ENCODE data around the gene GLDC.
A peak's percentile ranks its signal among the peaks of the same experiment; 100 is the strongest.

Gene GLDC

DNA sequence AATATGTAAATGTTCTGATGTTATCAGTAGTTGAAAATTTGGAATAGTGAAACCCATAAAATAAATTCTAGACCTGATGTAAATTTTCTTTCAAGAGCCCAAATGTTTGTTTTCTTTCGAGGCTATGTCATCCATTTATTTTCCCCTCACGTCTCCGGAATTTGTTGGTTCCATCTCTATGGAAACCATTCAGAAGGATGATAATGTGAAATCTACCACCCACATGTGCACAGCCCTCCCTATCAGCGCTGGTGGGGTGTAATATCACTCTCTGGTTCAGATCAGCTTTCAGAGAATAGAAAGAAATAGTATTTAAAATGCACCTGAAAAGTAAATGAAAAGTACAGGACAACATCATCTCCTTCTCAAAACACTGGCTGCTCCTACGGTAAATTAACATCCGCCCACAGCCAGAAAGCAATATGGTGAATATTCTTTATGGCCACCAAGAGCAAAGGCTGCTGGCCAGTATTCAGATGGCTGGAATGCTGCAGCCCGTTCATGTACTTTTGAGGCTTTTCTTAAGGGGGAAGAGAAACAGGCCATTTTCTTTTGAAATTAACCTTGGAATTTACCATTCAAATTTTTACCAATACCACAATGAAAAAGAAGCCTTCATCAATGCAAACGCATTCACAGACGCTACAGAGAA, 28.5 kb downstream of the GLDC start:
- DNase-seq, result no peak

DNA sequence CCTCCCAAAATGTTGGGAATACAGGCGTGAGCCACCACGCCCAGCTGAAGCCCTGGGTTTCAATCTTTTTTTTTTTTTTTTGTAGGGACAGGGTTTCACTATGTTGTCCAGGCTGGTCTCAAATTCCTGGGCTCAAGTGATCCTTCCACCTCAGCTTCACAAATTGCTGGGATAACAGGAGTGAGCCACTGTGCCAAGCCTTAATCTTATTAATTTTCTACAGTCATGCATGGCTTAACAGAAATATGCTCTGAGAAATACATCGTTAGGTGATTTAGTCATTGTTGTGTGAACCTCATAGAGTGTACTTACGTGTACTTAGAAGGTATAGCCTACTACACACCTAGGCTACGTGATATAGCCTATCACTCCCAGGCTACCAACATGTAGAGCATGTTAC, 31.0 kb downstream of the GLDC start:
- no peak for DNase-seq

DNA sequence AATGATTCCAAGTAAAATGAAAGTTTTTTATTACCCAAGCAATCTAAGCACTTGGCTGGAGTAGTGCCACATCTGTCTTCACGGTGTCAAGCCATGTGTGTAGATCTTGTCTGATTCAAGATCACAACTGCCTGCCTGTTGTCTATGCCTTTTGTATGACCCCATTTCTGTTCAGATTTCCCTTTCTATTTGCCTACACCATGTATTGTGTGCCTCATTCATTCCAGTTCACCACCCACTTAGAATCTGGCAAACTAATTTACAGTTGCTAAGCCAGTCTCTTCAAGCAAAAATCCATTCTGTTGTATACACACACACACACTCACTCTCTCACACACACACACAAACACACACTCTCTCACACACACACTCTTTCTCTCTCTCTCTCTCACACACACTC, 33.7 kb downstream of the GLDC start:
- DNase-seq, result no peak

DNA sequence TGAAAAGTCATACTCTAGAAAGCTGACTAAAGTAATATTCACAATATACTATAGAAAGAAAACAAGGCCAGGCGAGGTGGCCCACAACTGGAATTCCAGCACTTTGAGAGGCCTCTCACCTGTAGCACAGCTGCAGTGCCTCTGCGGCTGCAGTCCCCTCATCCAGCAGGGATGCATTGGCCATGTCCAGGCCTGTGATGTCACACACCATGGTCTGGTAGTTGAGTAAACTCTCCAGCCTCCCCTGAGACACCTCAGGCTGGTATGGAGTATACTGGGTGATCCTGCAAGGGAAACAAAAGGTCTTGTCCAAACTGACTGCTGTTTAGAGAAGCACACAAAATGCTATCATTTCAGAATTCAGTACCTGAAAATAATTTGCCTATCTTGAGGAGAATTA, 35.5 kb downstream of the GLDC start:
- DNase-seq, result no peak

DNA sequence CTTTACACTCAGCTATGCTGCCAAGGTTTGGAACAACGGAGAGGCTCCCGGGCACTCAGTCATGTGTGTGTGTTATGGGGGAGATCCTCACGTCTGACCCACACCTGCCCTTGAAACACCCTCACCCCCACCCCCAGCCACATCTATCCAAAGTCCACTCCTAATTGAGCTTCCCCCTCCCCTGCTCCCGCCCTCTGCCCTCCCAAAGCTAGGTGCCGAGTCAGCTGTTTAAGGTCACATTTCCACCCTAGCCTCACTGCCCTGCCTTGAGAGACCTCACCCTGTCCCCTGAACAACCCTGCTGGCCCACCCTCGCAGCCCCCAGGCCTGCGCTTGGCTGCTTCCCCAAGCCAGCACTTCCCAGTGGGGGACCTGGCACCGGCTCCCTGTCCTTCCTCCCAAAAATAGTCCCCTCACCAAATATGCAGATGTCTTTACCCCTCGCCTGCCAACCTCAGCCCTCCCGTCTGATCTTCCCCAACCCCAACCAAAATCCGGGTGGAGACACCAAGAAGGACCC, 36.0 kb downstream of the GLDC start:
- DNase-seq, result no peak

DNA sequence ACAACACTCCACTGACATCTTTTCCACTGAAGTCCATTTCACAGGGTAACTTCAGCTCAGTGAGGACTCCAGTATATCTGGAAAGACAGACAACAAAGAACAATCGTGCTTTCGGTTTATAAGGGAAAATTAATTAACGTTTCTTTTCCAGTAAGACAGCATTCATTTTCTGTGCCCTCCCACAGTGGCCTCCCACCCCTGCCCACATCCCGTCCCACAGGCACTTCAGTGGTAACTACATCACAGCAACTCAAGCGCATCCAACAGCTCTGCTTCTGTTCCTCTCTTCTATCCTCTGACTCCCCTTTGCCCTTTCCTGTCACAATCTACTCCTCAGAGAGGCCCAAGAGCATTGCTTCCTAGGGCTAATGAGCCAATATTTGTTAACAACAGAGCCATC, 40.3 kb downstream of the GLDC start:
- DNase-seq, result no peak

DNA sequence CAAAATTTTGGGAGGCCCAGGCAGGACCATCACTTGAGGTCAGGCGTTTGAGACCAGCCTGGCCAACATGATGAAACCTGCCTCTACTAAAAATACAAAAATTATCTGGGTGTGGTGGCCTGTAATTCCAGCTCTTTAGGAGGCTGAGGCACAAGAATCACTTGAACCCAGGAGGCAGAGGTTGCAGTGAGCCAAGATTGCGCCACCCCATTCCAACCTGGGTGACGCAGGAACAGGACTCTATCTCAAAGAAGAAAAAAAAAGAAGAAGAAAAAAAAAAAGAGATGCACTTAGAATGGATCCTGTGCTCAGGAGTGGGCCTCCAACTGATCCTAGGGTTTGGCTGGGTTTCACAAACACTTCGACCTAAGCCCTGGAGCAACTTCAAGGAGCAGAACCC, 45.1 kb downstream of the GLDC start:
- no peak for DNase-seq

DNA sequence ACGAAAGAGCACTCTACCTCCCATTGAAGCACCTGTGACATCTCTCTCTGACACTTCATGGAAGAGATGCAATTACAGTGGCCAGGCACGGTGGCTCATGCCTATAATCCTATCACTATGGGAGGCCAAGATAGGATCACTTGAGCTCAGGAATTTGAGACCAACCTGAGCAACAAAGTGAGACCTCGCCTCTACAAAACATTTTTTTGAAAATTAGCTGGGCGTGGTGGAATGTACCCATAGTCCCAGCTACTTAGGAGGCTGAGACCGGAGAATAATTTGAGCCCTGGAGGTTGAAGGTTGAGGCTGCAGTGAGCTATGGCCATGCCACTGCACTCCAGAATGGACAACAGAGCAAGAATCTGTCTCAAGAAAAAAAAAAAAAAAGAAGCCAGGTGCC, 45.5 kb downstream of the GLDC start:
- DNase-seq, result no peak

DNA sequence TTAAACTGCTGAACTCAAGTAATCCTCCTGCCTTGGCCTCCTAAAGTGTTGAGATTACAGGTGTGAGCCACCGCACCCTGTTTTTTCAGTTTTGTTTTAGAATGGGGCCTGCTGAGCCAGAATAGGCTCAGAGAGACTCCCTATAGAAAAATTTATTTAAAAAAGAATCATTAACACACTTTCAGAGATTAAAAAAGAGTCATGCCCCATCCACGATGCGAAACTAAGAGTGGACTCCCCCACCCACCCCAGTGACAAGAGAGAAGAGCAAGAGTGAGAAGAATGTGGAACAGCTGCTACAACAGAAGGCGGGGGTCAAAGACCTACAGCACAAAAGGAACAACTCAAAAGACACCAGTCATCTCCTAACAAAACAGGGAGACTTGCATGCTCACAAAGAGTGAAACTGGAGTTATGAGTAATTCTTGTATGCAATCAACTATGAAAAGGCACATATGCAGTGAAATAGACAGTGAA, 47.2 kb downstream of the GLDC start:
- DNase-seq, result no peak

DNA sequence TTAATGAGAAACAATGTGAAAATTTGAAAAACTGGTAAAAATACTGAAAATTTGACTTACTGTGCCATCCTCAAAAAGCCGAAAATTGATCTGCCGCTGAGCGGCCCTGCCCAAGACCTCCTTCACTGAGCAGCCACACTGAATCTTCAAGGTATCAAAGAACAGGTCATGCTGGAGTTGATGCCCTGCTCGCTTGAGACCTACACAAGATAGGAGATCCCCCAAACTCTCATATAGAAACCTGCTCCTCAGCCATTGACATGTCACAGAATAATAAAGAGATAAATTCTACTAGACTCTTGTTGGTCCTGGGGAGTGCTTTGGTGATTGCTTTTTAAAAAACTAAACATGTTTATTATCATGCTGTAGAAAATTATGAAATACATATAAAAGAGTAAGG, 52.7 kb downstream of the GLDC start:
- no peak for DNase-seq

DNA sequence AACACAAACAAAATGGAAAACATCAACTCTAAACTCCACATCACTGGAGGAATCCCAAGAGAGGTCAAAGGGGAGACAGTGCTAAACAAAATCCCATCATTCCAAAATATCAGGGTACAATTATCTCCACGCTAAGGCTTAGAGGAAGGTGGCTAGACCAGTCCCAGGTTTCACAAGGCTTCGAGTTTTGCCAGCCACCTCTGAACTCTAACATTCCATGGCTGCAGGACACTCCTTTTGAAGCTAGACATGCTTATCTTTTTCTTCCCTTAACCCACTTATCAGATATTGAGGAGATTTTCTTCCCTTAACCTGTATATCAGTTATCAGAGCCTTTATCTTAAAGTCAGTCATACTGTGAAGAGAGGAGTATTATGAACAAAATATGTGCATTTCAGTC, 53.3 kb downstream of the GLDC start:
- no peak for DNase-seq

DNA sequence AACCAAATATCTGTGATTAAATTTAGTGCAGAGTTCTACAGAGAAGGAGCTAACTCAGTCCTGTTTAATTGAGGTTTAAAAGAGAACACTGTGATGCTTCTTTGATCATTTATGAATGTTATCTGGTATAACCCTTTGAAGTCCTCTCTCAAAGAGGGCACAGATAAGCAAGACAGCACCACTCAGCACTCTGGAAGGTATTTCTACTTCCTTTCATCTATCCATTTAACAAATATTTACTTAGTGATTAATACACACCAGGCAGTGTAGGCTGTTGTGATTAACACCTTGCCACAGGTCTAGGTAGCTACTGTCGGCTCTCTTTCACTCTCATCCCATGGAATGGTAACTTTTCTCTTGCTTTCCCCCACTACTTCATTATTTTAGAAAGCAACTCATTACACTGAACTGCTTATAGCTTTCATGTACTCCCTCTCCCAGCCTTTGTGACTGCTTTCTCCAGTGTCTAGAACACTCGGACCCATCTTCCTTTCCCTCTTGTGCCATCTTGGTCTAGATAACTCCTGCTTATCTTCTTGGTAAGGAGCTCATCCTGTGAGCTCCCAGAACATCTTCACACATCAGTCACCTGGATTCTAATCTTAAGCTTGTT, 54.7 kb downstream of the GLDC start:
- DNase-seq, result no peak

DNA sequence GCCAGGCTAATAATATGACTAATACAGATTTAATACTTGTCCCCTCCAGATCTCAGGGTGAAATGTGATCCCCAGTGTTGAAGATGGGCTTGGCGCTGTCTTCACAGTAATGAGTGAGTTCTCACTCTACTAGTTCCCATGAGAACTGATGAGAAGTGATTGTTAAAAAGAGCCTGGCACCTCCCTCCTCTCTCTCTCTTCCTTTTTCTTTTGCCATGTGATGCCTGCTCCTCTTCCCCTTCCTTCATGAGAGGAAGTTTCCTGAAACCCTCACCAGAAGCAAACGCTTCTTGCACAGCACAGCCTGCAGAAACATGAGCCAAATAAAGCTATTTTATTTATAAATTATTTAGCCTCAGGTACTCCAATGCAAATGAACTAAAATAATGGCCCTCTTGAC, 55.2 kb downstream of the GLDC start:
- DNase-seq, result no peak

DNA sequence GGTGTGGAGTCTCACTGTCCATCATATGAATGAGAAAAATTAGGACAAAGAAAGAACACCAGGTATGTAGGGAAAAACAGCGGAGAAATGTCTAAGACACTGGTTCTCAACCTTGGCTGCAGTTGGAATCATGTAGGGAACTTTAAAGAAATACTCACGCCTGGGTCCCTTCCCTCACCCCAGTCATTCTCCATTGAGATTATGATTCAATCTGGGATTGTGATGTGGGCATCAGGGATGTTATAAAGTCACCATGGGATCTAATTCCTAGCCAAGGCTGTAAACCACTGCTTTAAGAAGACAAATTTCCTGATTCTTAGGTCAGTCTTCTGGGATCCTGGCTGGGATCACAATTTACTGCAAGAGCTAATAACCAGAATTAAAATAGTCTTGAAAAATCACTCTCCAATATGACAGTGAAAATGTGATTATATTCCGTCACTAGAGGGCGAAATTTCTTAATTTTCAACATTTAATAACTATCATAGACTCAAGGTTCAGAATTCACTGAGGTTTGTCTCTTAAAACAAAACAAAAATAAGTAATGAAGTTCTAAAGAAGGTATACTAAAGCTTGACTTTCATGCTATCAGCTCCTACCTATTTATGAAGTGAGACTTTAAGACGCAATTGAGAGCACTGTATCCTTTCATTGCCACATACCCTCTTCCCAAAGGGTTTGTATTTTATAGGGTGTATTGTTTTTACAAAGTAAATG, 60.5 kb downstream of the GLDC start:
- DNase-seq, result no peak

DNA sequence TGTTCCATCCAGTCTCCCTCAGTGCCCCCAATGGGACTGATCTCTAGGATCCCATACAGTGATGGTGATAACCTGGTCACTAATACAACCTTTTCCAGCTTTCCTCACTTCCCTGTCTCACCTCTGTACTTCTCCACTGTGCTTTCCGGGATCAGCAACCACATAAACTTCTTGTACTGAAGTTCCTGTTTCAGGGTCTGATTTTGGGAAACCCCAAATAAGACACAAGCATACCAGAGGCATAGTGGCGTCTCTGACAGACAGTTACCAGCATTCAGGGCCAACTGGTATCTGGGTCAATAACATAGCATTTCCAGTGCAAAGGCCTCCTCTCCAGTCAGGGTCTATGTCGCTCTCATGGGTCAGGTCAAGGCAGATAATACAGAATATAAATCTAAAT, 64.3 kb downstream of the GLDC start:
- DNase-seq, result no peak

DNA sequence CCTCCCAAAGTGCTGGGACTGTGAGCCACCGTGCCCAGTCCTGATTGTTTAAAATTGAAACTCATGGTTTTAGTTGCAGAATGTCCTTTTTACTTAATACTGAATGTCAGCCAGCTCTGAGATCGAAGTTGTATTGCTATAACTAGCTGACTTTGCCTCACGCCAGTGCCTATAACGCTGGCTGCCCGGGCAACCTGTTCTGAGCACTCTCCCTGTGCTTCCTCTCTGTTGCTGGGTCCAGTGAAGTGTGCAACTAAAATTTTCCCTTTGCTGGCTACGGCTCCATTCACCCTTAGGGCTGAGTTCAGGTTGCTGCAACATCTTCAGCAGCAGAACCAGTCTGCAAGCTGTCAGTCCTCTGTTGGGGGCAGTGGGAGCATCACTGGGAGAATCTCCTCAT, 65.9 kb downstream of the GLDC start:
- no peak for DNase-seq

DNA sequence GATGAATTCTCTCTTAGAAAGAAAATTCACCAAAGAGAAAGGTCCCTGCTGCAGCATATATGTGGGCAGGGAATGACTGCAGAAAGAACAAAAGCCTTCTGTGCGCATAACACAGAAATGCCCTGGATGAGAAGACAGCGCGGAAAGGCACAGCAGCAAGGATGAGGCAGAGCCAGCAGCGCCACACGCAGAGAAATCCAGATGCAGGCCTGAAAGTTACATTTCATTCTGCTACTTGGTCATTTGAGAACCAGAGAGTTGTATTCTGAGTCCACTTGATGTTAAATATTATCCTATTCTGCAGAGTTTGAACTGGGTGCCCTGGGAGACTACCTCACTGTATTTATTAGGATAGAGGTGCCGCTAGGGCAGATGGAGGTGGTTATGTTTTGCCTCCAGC, 68.5 kb downstream of the GLDC start:
- DNase-seq, result no peak

DNA sequence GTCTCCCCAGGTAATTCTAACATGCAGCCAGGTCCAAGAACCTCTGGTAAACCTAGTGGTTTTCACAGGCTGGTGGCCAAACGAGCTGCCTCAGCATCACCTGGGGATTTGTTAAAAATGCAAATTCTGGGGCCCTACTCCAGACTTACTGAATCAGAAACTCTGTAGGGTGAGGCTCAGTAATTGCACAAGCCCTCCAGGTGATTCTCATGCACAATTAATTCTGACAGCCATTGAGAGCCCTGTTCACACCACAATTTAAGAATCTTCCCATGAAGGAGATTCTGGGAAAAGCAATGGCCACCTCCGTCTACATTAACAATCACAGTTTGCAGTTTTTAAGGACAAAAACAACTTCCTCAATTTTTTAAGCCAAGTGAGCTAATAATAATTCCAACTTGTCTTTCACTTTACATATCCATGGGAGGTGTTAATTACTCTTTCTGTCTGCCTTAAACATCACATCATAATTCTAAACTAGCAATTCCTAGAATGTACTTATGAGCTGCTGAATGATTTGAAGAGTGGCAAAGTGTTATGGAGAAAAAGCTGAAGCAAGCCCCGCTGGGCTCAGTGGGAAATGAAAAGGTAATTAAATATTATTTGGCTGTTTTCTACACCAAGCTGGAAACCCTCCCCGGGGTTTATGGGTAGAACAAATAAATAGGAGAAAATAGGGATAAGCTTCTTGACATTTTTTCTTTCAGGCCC, 70.0 kb downstream of the GLDC start:
- no peak for DNase-seq

DNA sequence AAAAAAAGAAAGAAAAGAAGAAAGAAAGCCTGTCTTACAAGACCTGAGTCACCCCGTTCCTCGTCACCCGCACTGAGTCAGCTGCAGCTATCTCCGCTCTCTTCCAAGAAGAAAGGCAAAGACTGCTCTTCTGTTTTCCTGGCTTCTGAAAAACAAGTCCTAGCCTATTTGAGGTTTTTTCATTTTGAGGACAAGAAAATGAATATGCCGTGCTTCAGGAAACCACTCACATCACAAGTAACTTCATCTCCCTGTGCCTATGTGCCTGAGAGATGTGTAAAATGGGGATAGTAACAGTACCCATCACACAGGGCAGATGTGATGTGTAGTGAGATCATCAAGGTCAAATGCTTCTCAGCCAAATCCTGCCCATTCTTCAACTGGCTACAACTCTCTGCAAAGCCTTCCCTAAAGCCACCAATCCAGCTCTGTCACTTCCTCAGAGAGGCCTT, 78.4 kb downstream of the GLDC start:
- no peak for DNase-seq

DNA sequence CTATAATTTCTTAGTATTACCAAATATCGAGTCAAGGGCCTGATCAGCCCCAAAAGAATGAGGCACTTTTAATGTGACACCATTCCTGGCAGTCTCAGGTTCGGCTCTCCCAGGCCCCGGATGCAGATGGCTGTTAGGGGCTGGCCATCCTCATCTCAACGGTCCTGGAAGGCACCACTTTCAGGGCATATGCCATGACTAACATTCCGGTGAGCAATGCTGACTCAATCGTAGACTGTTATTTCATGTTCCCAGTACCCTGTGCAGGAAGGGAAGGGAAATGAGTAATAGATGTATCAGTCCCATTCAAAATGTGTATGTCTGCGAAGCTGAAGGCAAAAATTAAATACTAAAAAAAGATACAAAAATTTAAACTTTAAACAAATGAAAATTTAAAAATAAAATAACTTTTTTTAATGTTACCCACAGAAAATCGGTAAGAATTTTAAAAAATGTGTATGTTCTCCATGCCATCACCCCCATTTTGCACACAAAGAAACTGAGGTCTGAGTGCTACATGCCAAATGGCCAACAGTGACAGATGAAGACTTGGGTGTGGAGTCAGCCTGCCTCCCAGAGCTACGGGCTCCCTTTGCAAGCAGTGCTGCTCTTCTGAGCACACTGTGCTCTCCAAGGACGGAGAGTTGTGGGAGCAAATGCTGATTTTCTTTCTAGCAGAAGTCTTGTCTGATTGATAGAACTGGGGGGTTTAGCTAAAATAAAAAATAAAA, 79.0 kb downstream of the GLDC start:
- peak; percentile 57 for DNase-seq

DNA sequence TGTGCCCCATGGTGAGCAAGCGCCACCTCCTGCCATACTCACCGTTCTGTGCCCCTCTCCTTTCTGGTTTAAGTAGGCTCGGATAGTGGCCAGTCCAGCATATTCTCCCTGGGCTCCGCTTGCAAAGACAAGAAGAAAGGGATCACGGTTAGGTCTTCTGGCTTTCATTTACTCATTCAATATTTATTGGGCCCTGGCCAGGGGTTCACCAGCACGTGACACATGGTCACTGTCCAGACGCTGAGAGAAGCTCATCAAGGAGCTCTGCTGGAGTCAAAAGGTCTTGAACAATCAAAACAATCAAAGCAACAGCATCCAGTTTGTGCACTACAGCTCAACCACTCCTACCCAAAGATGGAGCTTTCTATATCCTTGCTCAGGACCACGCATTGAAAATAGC, 80.2 kb downstream of the GLDC start:
- DNase-seq, result no peak

DNA sequence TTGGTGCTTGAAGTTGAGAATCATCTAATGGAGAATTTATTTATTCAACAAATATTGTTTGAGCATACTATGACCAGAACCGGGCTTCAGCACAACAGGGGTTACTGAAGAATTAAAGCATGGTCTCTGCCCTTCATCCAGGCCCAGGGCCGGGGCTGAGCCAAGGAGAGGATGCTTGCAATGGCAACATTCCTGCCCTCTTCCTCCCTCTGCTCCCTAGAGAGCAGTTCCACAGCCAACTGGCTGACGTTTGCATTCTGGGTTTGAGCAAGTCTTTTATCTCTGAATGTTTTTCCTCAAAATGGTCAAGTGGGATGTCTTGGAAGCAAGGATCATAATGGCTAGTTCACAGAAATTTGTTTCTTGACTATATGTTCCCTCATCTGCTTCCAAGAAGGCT, 80.7 kb downstream of the GLDC start:
- DNase-seq, result no peak

DNA sequence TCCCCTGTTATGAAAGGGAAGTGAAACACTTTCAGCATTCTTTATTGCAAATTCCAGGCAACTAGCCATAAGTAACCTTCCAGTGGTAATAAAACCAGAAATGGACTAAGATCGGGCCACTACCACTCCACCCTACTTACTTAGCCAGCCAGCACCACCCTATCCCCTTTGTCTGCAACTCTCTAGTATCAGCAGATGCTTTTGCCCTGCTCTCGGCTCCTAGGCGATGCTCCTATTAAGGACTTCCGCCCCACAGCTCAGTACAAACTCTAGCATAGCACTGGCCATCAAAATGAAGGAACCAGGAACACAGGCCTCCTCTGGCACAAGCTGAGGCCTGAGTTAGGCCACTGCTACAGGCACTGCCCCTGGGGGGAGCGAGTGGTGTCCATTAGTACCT, 81.2 kb downstream of the GLDC start:
- no peak for DNase-seq
